ENCODE results near the gene PPAN. TPM values are rescaled to one million over a fixed set of nuclear protein-coding genes. Genes with fewer than 3 reads are reported as not detected.

PPAN gene
- total and polyA plus RNA-seq, 2 experiments from 2014 or later, result 44.2 to 47.0 TPM

GRCh38 chr19:10079031-10079453 lies 27.1 kb upstream of the PPAN start:
- 70 to 73% methylated on average over 7 of the region's 7 CpGs for WGBS, 2 experiments (ENCODE audit: low coverage in 1 of 2, low lambda C conversion rate in 2 of 2, missing lambda C conversion rate in 2 of 2)
- no peak overlapping the region for H3K27ac ChIP-seq
- H3K9me2 ChIP-seq (ENCODE audit: insufficient read depth), result no peaks in the 10 kb centered on the region
- H3K4me2 ChIP-seq (ENCODE audit: unreplicated experiment), result no peak overlapping the region
- peaks cover 4% of the 10 kb centered on the region for H3K27me3 ChIP-seq (replicated peaks; ENCODE audit: insufficient read depth)
- no peak overlapping the region for H3K9ac ChIP-seq
- H4K20me1 ChIP-seq (ENCODE audit: insufficient read depth), result no peaks in the 10 kb centered on the region
- no peak for DNase-seq
- no peaks in the 10 kb centered on the region for H3K79me2 ChIP-seq (ENCODE audit: insufficient read depth)
- no peaks in the 10 kb centered on the region for H3K9me3 ChIP-seq (ENCODE audit: low read depth)
- H2AFZ ChIP-seq, result no peak overlapping the region
- TF ChIP-seq EZH2 (IDR thresholded peaks at IDR 0.05; ENCODE audit: insufficient read depth, poor library complexity, severe bottlenecking) (no peak), EZH2phosphoT487 (IDR thresholded peaks at IDR 0.05; ENCODE audit: insufficient read depth, low read depth) (no peak)
- no peaks in the 10 kb centered on the region for H3F3A ChIP-seq (ENCODE audit: insufficient read depth)
- no peak overlapping the region for H3K4me3 ChIP-seq
- in situ Hi-C loops (cut with MboI), result no loop called here
- no peaks in the 10 kb centered on the region for H3K36me3 ChIP-seq (ENCODE audit: low read depth)
- H3K4me1 ChIP-seq (ENCODE audit: insufficient read depth), result no peaks in the 10 kb centered on the region

- Histone ChIP-seq H3K36me3 (ENCODE audit: low read depth) (no peaks in the 10 kb centered on the region), H3K27me3 (replicated peaks; ENCODE audit: insufficient read depth) (no peaks in the 10 kb centered on the region; the same call in 1 of the 2 replicates), H3K9ac (no peak overlapping the region), H3K4me3 (no peak overlapping the region), H3K79me2 (ENCODE audit: insufficient read depth) (no peaks in the 10 kb centered on the region), H3K9me2 (ENCODE audit: insufficient read depth) (no peaks in the 10 kb centered on the region), H3F3A (ENCODE audit: insufficient read depth) (no peaks in the 10 kb centered on the region), H3K27ac (no peak overlapping the region), H3K4me1 (ENCODE audit: insufficient read depth) (no peaks in the 10 kb centered on the region), H3K9me3 (ENCODE audit: low read depth) (no peaks in the 10 kb centered on the region), H4K20me1 (ENCODE audit: insufficient read depth) (no peaks in the 10 kb centered on the region), H3K4me2 (ENCODE audit: unreplicated experiment) (no peak overlapping the region), H2AFZ (no peak overlapping the region)
- TF ChIP-seq EZH2 (IDR thresholded peaks at IDR 0.05; ENCODE audit: insufficient read depth, poor library complexity, severe bottlenecking) (no peak), EZH2phosphoT487 (IDR thresholded peaks at IDR 0.05; ENCODE audit: insufficient read depth, low read depth) (no peak)
- 70 to 75% methylated on average over 9 of the region's 9 CpGs for WGBS, 2 experiments (ENCODE audit: low coverage in 1 of 2, low lambda C conversion rate in 2 of 2, missing lambda C conversion rate in 2 of 2)
- in situ Hi-C loops (cut with MboI), result no loop called here
- DNase-seq, result no peak
Measured at GRCh38 chr19:10083911-10084310, 22.3 kb upstream of the PPAN start.

GRCh38 chr19:10084803-10085202 lies 21.4 kb upstream of the PPAN start:
- no peak for DNase-seq
- Histone ChIP-seq H3K27me3 (replicated peaks; ENCODE audit: insufficient read depth) (no peaks in the 10 kb centered on the region), H4K20me1 (ENCODE audit: insufficient read depth) (no peaks in the 10 kb centered on the region), H3K27ac (no peak overlapping the region), H3K36me3 (ENCODE audit: low read depth) (no peaks in the 10 kb centered on the region), H3K4me2 (ENCODE audit: unreplicated experiment) (no peak overlapping the region), H3K9me3 (ENCODE audit: low read depth) (no peaks in the 10 kb centered on the region), H3K9me2 (ENCODE audit: insufficient read depth) (no peaks in the 10 kb centered on the region), H3K4me3 (no peak overlapping the region), H3K9ac (no peak overlapping the region), H2AFZ (no peak overlapping the region), H3F3A (ENCODE audit: insufficient read depth) (no peaks in the 10 kb centered on the region), H3K79me2 (ENCODE audit: insufficient read depth) (no peaks in the 10 kb centered on the region), H3K4me1 (ENCODE audit: insufficient read depth) (no peaks in the 10 kb centered on the region)
- WGBS, 2 experiments (ENCODE audit: low coverage in 1 of 2, low lambda C conversion rate in 2 of 2, missing lambda C conversion rate in 2 of 2), result 16 to 23% methylated on average over 3 of the region's 3 CpGs
- TF ChIP-seq EZH2 (IDR thresholded peaks at IDR 0.05; ENCODE audit: insufficient read depth, poor library complexity, severe bottlenecking) (no peak), EZH2phosphoT487 (IDR thresholded peaks at IDR 0.05; ENCODE audit: insufficient read depth, low read depth) (no peak)
- in situ Hi-C loops (cut with MboI), result no loop called here

- no peaks in the 10 kb centered on the region for H3K27me3 ChIP-seq (replicated peaks; ENCODE audit: insufficient read depth)
- 5 to 6% methylated on average over 36 to 56 of the region's 81 CpGs for WGBS, 2 experiments (ENCODE audit: low coverage in 1 of 2, low lambda C conversion rate in 2 of 2, missing lambda C conversion rate in 2 of 2)
- H3K9ac ChIP-seq, result peak within 1 kb of the TSS; percentile 91
- no peaks in the 10 kb centered on the region for H3K36me3 ChIP-seq (ENCODE audit: low read depth)
- peak within 1 kb of the TSS; percentile 96 for H3K4me2 ChIP-seq (ENCODE audit: unreplicated experiment)
- peak; percentile 83 for DNase-seq
- H3K9me3 ChIP-seq (ENCODE audit: low read depth), result no peaks in the 10 kb centered on the region
- no peak for TF ChIP-seq EZH2phosphoT487 (IDR thresholded peaks at IDR 0.05; ENCODE audit: insufficient read depth, low read depth)
- no peak for TF ChIP-seq EZH2 (IDR thresholded peaks at IDR 0.05; ENCODE audit: insufficient read depth, poor library complexity, severe bottlenecking)
- in situ Hi-C loops (cut with MboI), result no loop called here
- no peaks in the 10 kb centered on the region for H3F3A ChIP-seq (ENCODE audit: insufficient read depth)
- no peaks in the 10 kb centered on the region for H3K9me2 ChIP-seq (ENCODE audit: insufficient read depth)
- H3K79me2 ChIP-seq (ENCODE audit: insufficient read depth), result no peaks in the 10 kb centered on the region
- peak within 1 kb of the TSS; percentile 90 for H2AFZ ChIP-seq
- no peaks in the 10 kb centered on the region for H3K4me1 ChIP-seq (ENCODE audit: insufficient read depth)
- H3K4me3 ChIP-seq, result peak within 1 kb of the TSS; percentile 95
- no peak within 1 kb of the TSS for H3K27ac ChIP-seq
- H4K20me1 ChIP-seq (ENCODE audit: insufficient read depth), result no peaks in the 10 kb centered on the region
Measured at GRCh38 chr19:10085641-10086590, 20.2 kb upstream of the PPAN start, which contains the start of gene SHFL. SHFL (plus strand) TSS chr19:10086317; CDS start chr19:10086428, 111 bp downstream.
